Measurements from ENCODE around the gene GSX2. TPM values are rescaled to one million over a fixed set of nuclear protein-coding genes. Genes with fewer than 3 reads are reported as not detected.
"Not testable (repeated sequence)": the region's sequence is repeated elsewhere in the genome, so short reads cannot be mapped to it uniquely, and the experiment has no call there.

The GSX2 gene
- total RNA-seq, 1 donor from 2014 or later = not detected

DNA sequence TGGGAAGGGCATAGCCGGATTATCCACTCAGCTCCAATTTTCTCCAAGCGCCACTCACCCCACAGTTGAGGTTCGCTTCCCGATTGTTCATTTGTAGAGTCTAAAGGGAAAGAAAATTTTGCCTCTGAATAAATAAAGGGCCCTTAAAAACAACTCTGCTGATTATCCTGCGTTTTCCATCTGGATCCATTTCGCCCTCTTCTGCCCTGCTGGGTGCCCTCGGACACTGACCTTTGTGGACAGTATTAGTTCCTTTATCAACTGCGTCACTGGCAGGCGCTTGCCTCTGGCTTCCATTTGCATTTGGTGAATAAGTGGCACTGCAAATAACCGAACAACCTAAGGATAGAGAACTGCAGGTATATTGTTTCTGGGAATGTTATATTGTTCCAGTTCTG is 10.1 kb downstream of the GSX2 start:
- Mint-ChIP-seq H3K27me3 (ENCODE audit: low read depth) (peaks cover 85% of the 10 kb centered on the region), H3K27ac (no peak overlapping the region), H3K36me3 (no peaks in the 10 kb centered on the region), H3K4me1 (peaks cover 17% of the 10 kb centered on the region), H3K9me3 (peaks cover under 1% of the 10 kb centered on the region), H3K4me3 (peak overlapping the region; percentile 22)
- no peak for DNase-seq (ENCODE audit: low spot score in 2 of 2, unreplicated experiment in 2 of 2)
- TF ChIP-seq, protein P1, sequence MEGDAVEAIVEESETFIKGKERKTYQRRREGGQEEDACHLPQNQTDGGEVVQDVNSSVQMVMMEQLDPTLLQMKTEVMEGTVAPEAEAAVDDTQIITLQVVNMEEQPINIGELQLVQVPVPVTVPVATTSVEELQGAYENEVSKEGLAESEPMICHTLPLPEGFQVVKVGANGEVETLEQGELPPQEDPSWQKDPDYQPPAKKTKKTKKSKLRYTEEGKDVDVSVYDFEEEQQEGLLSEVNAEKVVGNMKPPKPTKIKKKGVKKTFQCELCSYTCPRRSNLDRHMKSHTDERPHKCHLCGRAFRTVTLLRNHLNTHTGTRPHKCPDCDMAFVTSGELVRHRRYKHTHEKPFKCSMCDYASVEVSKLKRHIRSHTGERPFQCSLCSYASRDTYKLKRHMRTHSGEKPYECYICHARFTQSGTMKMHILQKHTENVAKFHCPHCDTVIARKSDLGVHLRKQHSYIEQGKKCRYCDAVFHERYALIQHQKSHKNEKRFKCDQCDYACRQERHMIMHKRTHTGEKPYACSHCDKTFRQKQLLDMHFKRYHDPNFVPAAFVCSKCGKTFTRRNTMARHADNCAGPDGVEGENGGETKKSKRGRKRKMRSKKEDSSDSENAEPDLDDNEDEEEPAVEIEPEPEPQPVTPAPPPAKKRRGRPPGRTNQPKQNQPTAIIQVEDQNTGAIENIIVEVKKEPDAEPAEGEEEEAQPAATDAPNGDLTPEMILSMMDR (IDR thresholded peaks at IDR 0.05; ENCODE audit: unreplicated experiment) = no peak

DNA sequence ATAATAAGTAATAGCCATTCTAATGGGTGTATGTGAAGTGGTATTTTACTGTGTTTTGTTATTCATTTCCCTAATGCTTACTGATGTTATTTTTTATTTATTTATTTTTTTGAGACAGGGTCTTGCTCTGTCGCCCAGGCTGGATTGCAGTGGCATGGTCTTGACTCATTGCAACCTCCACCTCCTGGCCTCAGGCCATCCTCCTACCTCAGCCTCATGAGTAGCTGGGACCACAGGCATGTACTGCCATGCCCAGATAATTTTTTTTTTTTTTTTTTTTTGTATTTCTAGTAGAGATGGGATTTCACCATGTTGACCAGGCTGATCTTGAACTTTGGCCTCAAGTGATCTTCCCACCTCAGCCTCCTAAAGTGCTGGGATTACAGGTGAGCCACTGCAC is 13.2 kb downstream of the GSX2 start:
- H3K27ac Mint-ChIP-seq; H3K36me3 Mint-ChIP-seq; H3K4me3 Mint-ChIP-seq; DNase-seq (ENCODE audit: low spot score in 2 of 2, unreplicated experiment in 2 of 2); H3K9me3 Mint-ChIP-seq: not testable (repeated sequence)
- Mint-ChIP-seq H3K27me3 (ENCODE audit: low read depth) (peaks cover 59% of the 10 kb centered on the region), H3K4me1 (peaks cover 16% of the 10 kb centered on the region)

DNA sequence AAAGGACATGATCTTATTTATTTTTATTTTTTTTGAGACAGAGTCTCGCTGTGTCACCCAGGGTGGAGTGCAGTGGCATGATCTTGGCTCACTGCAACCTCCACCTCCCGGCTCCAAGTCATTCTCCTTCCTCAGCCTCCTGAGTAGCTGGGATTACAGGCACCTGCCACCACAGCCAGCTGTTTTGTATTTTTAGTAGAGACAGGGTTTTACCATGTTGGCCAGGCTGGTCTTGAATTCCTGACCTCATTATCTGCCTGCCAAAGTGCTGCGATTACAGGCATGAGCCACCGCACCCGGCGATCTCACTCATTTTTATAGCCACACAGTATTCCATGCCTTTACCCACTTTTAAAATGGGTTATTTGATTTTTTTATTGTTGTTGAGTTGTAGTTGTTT is 16.3 kb downstream of the GSX2 start:
- not testable (repeated sequence) for DNase-seq (ENCODE audit: low spot score in 2 of 2, unreplicated experiment in 2 of 2); H3K27ac Mint-ChIP-seq
- peaks cover 40% of the 10 kb centered on the region for H3K27me3 Mint-ChIP-seq (ENCODE audit: low read depth)

DNA sequence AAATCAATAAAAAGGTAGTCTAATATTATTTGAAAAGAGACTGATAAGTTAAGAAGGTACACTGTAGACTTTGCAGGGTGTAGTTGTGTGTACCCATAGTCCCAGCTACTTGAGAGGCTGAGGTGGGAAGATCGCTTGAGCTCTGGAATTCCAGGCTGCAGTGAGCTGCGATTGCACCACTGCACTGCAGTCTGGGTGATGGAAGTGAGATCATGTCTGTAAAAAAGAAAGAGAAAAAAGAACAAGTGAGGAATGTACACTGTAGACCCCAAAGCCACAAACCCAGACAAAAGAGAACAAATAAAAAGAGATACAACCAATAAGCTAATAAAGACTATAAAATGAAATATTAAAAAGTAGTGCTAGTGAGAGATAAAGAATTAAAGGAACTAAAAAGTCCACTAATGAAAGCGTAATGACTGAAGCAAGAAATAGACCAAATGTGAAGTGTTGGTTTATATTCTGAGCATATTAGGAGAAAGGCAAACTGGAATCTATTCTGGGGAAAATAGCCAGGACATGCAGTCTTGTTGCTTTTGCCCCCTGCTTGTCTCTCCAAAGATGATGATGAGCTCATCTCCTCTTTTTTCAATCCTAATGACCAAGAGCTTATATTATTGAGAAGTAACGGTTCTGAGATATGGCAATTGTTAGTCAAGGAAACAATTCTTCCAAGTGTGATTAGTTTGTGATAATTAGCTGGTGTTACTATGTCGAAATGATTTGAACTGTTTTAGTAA is 19.1 kb downstream of the GSX2 start:
- Mint-ChIP-seq H3K4me3 (no peak overlapping the region), H3K4me1 (no peaks in the 10 kb centered on the region), H3K27ac (no peak overlapping the region), H3K27me3 (ENCODE audit: low read depth) (peaks cover 26% of the 10 kb centered on the region), H3K9me3 (peaks cover 9% of the 10 kb centered on the region), H3K36me3 (no peaks in the 10 kb centered on the region)
- DNase-seq (ENCODE audit: low spot score in 2 of 2, unreplicated experiment in 2 of 2) = no peak
- TF ChIP-seq, protein P1 (IDR thresholded peaks at IDR 0.05; ENCODE audit: unreplicated experiment) = no peak

More for the DNA sequence above, 16.3 kb downstream of the GSX2 start:
- not testable (repeated sequence) for H3K4me3 Mint-ChIP-seq, H3K36me3 Mint-ChIP-seq, H3K4me1 Mint-ChIP-seq, H3K9me3 Mint-ChIP-seq

DNA sequence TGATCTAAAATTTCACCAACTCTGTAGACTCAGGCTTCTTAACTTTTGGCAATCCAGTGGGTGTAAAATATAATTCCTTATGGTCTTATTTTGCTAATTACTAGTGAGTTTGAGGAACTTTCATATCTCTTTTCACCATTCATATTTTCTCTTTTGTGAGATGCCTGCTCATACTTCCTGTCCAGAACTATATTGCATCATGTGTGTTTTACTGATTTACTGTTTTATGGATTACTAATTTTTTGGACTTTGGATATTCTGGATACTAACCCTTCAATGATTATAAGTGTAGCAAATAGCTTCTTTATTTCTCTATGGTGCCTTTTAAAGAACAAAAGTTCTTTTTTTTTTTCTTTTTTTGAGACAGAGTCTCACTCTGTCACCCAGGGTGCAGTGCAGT is 20.6 kb downstream of the GSX2 start:
- peaks cover 18% of the 10 kb centered on the region for H3K27me3 Mint-ChIP-seq (ENCODE audit: low read depth)
- no peak for DNase-seq (ENCODE audit: low spot score in 2 of 2, unreplicated experiment in 2 of 2)
- H3K9me3 Mint-ChIP-seq = peaks cover 6% of the 10 kb centered on the region
- H3K27ac Mint-ChIP-seq = no peak overlapping the region
- H3K4me3 Mint-ChIP-seq = no peak overlapping the region
- TF ChIP-seq, protein P1 (IDR thresholded peaks at IDR 0.05; ENCODE audit: unreplicated experiment) = no peak
- H3K4me1 Mint-ChIP-seq = no peaks in the 10 kb centered on the region
- H3K36me3 Mint-ChIP-seq = no peaks in the 10 kb centered on the region

DNA sequence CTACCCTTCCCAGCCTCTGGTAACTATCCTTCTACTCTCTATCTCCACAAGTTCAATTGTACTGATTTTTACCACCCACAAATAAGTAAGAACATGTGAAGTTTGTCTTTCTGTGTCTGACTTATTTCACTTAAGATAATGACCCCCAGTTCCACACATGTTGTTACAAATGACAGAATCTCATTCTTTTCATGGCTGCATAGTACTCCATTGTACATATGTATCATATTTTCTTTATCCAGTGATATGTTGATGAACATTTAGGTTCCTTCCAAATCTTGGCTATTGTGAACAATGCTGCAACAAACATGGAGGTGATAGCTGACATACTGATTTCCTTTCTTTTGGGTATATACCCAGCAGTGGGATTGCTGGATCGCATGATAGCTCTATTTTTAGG is 27.7 kb downstream of the GSX2 start:
- Mint-ChIP-seq H3K27ac (no peak overlapping the region), H3K4me1 (no peaks in the 10 kb centered on the region), H3K27me3 (ENCODE audit: low read depth) (peaks cover 2% of the 10 kb centered on the region), H3K9me3 (peaks cover 36% of the 10 kb centered on the region), H3K36me3 (peaks cover 4% of the 10 kb centered on the region), H3K4me3 (no peak overlapping the region)
- TF ChIP-seq, protein P1 (IDR thresholded peaks at IDR 0.05; ENCODE audit: unreplicated experiment) = no peak
- no peak for DNase-seq (ENCODE audit: low spot score in 2 of 2, unreplicated experiment in 2 of 2)

DNA sequence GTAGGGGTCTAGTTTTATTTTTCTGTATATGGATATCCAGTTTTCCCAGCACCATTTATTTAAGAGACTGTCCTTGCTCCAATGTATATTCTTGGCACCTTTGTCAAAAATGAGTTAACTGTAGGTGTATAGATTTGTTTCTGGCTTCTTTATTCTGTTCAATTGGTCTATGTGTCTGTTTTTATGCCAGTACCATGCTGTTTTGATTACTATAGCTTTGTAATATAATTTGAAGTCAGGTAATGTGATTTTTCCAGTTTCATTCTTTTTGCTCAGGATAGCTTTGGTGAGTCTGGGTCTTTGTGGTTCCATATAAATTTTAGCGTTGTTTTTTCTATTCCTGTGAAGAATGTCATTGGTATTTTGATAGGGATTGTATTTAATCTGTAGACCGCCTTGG is 28.7 kb downstream of the GSX2 start:
- H3K9me3 Mint-ChIP-seq = peaks cover 38% of the 10 kb centered on the region
- not testable (repeated sequence) for H3K27ac Mint-ChIP-seq; H3K27me3 Mint-ChIP-seq (ENCODE audit: low read depth); H3K4me1 Mint-ChIP-seq; H3K36me3 Mint-ChIP-seq; DNase-seq (ENCODE audit: low spot score in 2 of 2, unreplicated experiment in 2 of 2); H3K4me3 Mint-ChIP-seq

Data from mesothelial cell of epicardium (in vitro differentiated cells).